T-helper 2 cell (primary cell): Measurements from ENCODE around the gene ST8SIA4.
A peak's percentile ranks its signal among the peaks of the same experiment; 100 is the strongest.

Source experiments
- DNase-seq, 5 experiments: peaks; one replicate each; pipeline versions ENCODE4 v3.0.0 to v3.0.0-alpha.2; 2012 to 2022

ST8SIA4 gene

DNA sequence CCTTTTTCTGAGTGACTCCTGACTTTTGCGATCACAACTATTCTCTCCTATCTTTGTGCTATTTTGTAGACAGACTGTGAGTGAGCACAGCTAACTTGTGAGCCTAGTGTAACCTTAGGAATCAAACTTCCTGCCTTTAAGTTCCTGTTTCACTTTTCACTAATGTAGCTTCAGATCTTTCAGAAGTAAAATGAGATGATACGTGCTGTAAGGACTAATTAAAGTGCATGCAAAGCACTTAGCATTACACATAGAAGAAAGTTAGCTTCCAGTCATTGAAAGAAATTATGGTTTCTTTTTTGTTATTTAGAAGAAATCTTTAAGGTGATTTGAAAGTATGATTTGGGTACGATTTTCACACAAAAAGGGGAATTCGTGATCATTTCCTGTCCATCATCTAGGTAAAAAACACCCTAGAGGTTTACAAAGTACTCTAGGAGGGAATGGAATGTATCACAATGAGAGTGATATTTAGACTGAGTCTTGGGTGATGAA is 122.7 kb downstream of the ST8SIA4 start:
- DNase-seq: peak in 2 of 5 experiments; percentile 6 to 67

DNA sequence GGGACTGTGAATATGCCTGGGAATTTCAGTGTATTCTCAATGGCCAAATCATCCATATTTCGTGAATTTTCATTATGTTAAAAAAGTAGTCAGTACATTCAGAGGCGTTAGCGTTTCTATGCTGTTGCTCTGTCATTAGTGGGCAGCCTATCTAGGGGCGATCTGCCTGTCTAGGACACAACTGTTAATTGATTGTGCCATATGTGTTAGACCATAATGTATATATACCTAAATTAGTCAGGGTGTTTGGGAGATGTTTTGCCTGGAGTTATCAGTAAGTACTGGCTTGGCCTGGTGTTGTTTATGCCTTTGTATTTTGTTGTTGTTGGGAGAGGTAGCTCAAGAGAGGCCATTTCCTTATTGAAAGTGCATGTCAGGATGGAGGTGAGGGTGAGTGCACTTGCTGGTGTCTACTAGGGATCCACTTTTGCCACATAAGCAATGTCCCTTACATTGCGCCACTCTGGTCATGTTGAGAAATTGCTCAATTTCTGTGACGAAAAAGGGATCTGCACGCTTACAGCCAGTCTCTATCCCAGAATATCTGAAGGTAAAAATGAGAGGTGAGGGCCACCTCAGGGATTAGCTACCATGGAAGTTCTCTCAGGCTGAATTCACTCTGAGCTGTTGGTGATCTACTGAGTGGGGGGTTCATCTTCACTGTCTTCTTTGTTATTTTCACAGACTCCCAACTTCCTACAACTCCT is 123.3 kb downstream of the ST8SIA4 start:
- no peak for DNase-seq

DNA sequence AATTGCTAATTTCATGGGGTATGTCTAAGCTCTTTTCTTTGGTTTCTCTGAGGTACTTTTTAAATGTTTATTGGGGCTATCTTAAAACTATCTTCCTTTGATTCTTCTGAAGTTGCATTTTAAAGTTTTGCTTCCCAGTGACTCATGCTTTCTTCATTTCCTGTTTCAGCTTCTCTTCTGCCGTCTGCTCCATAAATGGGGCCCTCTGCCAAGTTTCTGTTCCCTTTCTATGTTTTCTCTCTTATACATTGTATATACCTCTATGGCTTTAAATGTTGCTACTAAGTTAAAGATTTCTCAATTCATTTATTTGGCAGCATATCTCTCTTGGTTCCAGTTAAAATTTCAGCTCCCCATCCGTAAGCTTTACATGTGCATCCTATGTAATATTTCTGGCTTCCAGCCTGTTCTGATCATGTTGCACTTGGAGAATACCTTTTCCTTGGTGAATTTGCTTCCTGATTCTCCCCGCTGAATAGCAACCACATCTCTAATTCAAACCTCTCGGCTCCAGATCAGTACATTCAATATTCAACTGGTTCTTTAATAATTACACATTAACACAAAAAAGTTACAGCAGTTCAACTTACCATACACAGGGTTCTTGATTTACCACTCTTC is 125.3 kb downstream of the ST8SIA4 start:
- DNase-seq: peak in 1 of 5 experiments; percentile 33

DNA sequence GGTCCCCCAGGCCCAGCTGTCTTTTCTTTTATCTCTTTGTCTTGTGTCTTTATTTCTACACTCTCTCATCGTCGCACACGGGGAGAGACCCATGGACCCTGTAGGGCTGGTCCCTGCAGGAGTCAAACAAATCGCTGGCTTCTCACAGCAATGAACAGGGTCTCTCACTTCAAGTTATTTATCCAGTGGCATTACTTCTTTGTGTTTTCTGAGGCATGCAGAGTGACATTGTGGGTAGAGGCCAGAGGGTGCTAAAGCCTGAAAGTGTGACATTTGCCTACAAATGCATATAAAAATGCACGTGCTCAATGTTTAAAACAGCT is 127.6 kb downstream of the ST8SIA4 start:
- DNase-seq: no peak

DNA sequence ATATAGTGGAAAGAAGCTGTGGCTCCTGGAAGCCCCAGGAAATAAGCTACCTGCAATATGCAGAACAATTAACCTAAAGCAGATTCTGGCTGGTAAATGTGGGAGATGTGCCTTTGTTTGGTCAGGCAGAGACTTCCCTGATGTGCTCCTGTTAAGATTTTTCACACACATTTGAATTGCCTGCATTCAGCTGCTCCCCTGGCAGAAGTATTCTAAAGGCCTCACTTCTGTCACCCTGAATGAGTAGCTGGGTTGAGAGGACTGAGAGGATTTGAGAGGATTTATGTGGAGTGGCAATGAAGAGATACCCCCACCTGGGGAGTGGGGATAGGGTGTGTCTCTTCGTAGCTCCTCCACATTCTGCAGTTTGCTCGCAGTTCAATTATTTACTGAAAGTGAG is 130.5 kb downstream of the ST8SIA4 start:
- DNase-seq: no peak

GRCh38 chr5:100772006-100772405 is 131.1 kb downstream of the ST8SIA4 start:
- no peak for DNase-seq

- no peak for DNase-seq
Measured at GRCh38 chr5:100771181-100771580, 131.9 kb downstream of the ST8SIA4 start.

- DNase-seq: no peak
Measured at GRCh38 chr5:100768221-100768620, 134.9 kb downstream of the ST8SIA4 start.

DNA sequence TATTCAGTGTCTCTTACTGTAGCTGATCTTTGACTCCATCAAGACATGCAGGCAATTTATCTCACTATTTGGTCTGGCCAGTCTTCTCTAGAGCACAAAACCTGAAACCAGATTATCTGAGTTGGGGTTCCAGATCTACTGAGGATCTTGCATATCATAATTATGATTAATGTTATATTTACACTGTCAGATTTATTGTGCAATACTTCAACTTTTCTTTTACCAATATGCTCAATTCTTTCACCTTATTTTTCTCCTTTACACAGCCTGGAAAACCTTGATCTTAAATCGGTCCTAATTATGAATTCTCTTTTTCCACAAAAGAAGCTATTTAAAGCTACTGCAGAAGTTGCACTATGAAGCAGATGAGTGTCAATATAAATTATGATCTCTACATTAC is 140.1 kb downstream of the ST8SIA4 start:
- DNase-seq: no peak

- no peak for DNase-seq
Measured at GRCh38 chr5:100762108-100762507, 141.0 kb downstream of the ST8SIA4 start.

GRCh38 chr5:100761192-100761591 is 141.9 kb downstream of the ST8SIA4 start:
- DNase-seq: no peak

DNA sequence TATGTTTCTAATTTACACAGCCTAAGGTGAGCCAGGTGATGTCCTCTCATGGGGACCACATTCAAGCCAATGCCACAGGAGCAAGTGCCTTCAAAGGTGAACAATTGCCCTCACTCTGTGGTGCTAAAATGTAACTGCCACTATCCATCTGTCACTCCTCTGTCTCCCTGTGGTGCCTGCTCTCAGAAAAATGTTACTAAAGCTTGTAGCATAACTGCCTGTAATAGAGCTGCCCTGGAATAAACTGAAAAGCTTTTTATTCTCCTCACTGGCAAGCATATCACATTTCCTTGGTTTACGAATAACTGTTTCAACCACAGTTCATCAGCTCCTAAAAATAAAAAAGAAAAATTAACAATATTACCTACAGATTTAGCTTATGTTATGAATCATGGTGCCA is 142.4 kb downstream of the ST8SIA4 start:
- no peak for DNase-seq

GRCh38 chr5:100758780-100759179 is 144.3 kb downstream of the ST8SIA4 start:
- DNase-seq: no peak

GRCh38 chr5:100758306-100758705 is 144.8 kb downstream of the ST8SIA4 start:
- no peak for DNase-seq

DNA sequence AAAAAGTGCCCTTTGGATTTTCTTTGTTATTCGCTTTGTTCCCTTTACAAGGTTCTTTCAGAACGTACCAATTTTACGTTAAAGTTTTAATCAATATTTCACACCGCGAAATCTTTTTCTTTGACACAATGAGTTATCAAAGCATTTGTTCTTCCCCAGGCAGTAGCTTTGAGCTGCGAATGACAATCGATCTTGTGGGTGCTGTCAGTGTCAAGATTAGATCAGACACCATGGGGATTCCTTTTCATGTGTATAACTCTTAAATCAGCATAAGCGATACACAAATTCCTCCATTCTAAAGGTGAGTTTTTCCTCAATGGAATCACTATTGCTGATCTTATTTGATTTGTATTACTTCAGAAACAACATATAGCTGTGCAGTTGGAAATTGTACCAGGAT is 145.5 kb downstream of the ST8SIA4 start:
- no peak for DNase-seq
